Activated naive CD8-positive, alpha-beta T cell treated with anti-CD3 and anti-CD28 coated beads, Interleukin-2, amount 50 U/mL, for 16 hours (primary cell): Measurements from ENCODE around the gene VPS41.

Experiments
- DNase-seq: peaks from one replicate; pipeline ENCODE4 v3.0.0-alpha.2; 2020; ENCODE audit warnings: low read depth, low spot score

VPS41 gene

GRCh38 chr7:38817526-38817925 is 91.5 kb downstream of the VPS41 start:
- no peak for DNase-seq

DNA sequence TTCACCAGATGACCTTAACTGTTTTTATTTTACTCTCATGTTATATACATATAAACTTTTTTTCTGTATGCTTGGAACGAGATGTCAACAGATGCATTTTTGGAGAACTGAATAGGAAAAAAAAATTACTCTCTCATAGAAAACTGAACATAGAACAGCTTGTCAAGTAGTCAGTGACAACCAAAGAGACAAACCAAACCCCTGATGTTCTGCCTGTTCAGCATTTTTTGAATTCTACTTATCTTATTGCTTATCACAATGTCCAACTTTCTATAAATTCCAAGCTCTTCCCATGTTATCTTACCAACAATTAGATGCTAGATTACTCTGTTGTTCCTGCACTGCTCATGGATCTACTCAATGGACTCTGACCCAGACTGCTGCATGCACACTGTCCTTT is 95.2 kb downstream of the VPS41 start:
- no peak for DNase-seq

DNA sequence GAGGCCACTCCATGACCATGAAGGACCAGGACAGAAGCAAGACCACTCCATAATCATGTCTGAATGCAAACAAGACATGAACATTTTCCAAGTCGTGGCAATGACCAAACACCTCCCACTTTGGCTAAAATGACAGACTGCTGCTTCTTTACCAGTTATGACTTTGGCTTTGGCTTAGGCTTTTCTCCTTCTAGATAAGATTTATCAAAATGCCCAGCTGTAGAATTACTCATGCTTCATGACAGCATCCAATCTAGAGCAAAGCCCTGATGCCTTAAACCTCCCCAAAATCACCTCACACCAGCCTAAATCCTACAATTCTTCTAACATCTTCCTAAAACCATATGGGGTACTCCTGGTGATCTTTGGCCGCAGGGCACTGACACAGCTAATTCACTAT is 102.1 kb downstream of the VPS41 start:
- no peak for DNase-seq

- DNase-seq: no peak
Observed at GRCh38 chr7:38801786-38802185, 107.2 kb downstream of the VPS41 start.

GRCh38 chr7:38798552-38799267 is 110.3 kb downstream of the VPS41 start:
- no peak for DNase-seq

DNA sequence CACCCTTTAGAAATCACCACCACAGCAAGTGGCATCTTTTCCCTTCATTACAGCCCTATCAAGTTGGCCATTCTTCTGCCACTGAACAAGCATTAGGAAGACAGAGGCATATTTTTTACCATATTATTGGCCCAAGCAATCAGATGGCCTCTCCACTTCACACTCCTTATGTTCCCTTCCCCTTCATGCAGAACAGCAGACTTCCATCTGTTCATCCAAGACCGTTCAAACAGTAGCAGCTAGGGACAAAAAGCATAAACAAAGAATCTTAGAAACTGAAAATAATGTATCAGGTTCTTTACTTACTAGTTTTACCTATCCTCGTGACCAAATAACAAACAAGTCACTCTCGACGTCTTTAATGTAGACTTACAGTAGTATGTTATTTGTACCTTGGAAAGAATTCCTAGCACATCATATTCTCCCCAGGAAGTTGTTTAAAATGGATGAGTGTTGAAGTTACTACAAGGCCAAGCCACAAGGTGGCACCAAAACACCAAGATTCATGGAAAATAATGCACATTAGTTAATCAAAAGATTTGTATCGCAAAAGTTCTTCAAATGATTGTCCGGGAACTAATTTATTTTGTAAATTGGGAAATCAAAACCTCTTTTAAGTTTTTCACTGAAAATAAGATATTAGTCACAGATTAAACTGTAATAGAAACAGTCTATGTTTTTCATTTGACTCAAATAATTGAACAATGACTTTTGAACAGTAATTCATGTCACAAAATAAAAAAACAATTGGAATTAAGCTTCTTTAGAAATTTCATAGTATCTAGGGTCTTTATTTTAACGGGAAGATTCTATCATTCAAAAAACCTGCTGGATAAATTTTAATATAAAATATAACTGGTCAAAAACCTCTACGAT is 112.1 kb downstream of the VPS41 start:
- peak; percentile 1 for DNase-seq

DNA sequence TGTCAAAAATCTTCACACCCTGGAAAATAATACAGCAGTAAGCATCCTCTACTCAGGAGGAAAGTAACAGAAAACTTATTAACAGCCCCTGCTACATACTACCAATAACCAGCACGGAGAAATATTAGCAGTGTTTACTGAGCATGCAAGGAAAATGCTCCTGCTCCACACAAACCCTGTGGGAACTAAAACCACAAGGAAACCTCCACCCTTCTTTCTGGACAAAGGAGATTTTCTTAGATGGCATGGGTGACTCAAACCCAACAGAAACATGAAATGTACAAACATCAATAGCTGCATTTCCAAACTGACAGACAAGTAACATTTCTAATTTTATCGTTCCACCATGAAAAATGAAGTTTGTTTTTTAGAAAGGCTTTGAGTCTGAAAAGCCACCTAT is 113.4 kb downstream of the VPS41 start:
- no peak for DNase-seq

GRCh38 chr7:38781991-38782390 is 127.0 kb downstream of the VPS41 start:
- no peak for DNase-seq

- DNase-seq: no peak
Observed at GRCh38 chr7:38777609-38778008, 131.4 kb downstream of the VPS41 start.

DNA sequence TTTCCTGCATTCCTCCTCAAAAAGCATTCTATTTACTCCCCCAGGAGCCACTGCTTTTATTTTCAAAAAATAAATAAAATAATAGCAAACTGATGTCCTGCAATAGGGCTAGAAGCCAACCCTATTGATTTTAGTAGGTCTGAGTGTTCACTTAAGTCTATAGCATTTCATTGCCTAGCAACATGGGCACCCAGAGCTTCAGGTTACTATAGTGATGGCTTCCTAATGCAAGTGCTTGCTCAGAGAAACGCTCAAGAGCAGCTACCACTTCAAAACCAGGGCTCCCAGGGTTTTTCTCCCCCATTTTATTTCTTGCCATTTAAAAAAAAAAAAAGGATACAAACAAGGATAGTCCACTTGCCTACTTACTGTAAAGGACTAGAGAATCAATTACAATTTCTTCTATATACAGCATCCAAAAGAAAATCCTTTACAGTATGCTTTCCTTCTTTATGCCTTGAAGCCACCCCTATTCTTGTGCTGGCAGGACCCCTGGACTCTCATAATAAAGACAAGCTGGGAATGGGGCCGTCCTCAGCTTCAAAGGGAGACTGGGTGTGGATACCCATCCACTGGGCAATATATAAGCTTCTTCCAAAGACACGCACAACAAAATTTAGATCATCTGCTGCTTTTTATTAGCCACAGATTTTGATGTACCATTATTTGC is 133.3 kb downstream of the VPS41 start:
- no peak for DNase-seq

DNA sequence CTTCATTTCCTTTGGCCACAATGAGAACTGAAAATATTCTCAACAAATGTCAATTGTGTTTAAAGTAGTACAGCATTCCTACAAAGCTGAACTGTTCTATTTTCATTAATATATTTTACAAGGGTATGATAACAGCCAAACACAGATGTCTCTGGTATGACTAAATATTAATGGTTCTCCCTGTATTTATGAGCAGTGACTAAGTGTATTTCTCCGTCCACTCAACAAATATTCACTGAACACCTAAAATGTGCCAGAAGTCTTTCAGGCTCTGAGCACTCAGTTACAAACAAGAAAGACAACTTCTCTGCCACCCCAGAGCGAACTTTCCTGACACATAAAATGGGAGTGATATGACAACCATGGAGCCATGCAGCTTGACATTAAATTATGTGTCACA is 135.6 kb downstream of the VPS41 start:
- no peak for DNase-seq

GRCh38 chr7:38760226-38760625 is 148.8 kb downstream of the VPS41 start:
- no peak for DNase-seq

- DNase-seq: no peak
Observed at GRCh38 chr7:38759028-38759427, 150.0 kb downstream of the VPS41 start.

DNA sequence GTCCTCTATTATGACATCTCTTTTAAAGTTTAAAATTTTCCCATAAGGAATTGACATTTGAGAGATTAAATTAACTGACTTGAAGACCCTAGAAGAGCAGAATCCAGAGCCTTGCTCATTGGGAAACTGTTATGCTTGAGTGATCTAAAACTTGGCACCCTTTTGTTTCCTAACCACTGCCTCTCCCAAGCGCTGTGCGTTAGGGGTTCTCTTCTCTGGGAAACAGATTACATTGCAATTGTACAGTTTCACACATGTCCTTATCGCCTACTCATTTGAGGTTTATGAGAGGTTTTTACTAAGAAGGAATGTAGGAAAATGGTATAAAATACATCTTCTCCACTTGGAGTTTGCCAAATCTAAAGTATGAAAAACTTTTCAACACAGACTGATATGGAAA is 151.1 kb downstream of the VPS41 start:
- no peak for DNase-seq

DNA sequence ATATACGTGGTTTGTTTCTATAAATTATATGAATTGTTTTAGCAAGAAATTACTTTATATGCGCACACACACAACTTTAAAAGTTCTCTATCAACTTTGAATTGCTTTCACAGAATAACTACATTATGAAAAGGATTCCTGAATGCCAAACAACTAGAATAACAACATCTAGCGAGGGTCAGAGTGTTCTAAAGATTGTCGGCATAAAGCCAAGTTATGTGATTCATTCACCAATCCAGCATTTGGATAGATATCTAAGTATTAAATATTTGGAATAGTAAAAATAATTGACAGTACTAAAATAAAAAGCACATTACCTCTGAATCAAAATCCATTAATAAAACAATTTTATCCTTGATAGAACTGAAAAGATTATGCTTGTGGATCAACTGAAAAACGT is 152.5 kb downstream of the VPS41 start:
- DNase-seq: no peak

GRCh38 chr7:38753347-38753746 is 155.6 kb downstream of the VPS41 start:
- no peak for DNase-seq

DNA sequence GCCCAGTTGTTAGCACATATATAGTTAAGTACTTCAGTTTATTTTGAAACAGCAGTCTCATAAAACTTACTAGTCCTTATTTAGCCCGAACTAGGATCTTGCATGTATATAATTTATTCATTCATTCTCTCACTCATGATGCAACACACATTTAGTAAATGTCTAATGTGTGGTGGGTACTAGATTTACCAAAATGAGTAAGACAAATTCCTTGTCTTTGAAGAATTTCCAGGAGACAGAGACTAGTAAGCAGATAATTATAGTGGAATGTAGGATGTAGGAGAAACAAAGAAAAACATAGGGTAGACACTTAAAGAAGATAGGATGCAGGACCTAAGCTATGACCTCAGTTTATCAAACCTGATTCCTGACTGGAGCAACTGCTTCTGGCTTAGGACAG is 157.6 kb downstream of the VPS41 start:
- DNase-seq: no peak

DNA sequence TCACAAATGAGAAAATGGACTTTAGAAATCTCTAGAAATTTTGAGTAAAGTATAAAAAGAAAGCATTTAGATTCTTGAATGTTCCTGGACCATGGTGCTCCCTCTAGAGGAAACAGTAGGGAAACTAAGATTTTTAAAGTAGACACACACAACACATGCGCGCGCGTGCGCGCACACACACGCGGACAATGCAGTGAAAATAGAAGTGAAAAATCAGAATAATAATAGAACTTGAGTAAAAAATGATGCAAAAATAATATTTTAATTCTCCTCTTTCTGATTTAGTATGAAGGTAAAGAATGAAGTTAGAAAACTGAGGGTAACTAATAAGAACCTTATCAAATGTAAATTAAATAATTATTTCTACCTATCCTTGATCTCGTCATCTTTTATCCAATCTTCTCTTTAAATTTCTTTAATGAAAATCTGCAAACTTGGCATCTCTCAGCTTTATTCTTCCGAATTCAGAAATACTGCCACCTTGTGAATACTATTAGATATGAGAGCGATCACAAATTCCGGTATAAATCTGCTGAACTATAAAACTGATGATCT is 160.9 kb downstream of the VPS41 start:
- DNase-seq: no peak

- DNase-seq: no peak
Observed at GRCh38 chr7:38746438-38746837, 162.6 kb downstream of the VPS41 start.

- DNase-seq: no peak
Observed at GRCh38 chr7:38744746-38745145, 164.2 kb downstream of the VPS41 start.

DNA sequence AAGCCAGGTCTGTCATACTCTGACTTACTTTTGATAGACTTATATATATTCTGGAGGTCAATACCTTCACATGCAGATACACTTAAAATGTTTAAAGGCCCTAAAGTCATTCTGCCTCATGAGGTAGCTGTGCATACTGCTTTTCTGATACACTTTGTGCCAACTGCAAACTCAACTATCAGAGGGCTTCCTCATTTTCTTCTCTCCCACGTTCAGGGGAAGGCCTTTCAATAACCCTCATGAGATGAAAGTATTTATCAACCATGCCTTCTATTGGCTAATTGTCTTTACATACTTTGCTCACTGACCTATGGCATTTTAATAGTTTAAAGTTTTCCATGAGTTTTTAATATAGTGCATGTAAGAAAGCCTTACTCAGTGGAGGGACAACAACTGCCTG is 165.1 kb downstream of the VPS41 start:
- no peak for DNase-seq

GRCh38 chr7:38740041-38740440 is 168.9 kb downstream of the VPS41 start:
- DNase-seq: no peak
